Measurements from ENCODE around the gene WAPL.
A peak's percentile ranks its signal among the peaks of the same experiment; 100 is the strongest.

WAPL gene

DNA sequence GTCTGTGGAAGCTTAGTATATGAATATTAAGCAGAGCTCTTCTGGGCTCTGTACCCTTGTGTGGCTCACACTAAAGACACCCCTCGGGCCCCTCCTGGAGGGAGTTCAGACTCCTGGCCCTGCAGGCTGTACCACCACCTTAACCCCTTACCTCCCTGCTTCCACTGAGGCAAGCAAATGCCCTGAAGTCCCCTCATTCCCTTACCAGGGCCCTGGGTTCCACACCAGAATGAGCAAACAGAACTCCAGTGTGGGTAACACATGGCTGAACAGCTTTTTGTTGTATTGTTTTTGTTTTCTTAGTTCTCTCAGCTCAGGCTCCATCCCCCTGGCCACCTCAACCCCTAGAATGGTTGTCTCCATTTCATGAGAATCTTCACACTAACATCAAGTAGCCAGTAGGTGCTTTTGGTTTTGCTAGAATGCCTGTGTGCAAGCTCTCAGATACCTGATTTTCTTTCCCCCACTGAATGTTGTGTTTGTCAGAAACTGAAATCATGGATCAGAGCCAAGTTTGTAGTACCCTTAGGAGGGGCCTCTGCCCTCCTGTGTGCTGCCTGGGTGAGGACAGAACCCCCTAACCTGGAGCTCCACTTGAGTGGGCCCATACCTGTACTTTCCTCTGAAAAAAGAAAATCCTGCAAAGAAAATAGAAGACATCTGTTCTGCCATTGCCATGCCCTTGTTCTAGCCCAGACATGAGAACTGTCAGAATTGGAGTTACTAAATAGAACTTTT lies 2.8 kb upstream of the WAPL start:
- DNase-seq = no peak

DNA sequence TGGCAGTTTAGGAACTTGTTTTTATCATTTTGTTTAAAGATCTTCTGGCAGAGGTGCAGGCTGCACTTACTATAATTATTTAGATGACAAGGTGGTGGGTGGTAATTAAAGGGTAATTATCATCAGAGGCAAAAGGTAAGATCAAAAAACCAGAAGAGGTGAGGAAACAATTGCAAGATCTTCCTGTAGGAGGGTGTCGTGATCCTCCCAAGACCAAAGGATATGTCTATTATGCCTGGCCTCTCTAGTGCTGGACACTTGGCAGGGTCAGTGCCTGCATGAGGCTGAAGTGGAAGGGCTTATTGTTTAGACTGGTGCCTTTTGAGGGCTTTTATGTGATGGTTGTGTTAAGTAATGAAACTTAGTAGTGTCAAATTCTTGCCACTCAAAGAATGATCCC lies 1.8 kb upstream of the WAPL start:
- no peak for DNase-seq

DNA sequence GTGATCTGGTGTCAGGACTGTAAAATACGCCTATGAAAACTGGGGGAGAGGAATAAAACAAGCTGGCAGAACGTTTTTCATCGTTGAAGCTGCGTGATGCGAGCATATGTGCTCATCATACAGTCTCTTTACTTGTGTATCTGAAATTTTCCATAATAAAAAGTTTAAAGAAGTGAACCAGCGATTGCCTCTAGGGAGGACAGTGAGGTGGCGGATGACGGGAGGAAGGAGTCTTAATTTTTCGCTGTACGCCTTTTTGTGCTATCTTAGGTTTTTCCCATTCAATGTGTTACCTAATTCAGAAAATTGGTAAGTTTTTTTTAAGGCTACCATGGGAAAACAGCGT lies 891 bp upstream of the WAPL start:
- no peak for DNase-seq

DNA sequence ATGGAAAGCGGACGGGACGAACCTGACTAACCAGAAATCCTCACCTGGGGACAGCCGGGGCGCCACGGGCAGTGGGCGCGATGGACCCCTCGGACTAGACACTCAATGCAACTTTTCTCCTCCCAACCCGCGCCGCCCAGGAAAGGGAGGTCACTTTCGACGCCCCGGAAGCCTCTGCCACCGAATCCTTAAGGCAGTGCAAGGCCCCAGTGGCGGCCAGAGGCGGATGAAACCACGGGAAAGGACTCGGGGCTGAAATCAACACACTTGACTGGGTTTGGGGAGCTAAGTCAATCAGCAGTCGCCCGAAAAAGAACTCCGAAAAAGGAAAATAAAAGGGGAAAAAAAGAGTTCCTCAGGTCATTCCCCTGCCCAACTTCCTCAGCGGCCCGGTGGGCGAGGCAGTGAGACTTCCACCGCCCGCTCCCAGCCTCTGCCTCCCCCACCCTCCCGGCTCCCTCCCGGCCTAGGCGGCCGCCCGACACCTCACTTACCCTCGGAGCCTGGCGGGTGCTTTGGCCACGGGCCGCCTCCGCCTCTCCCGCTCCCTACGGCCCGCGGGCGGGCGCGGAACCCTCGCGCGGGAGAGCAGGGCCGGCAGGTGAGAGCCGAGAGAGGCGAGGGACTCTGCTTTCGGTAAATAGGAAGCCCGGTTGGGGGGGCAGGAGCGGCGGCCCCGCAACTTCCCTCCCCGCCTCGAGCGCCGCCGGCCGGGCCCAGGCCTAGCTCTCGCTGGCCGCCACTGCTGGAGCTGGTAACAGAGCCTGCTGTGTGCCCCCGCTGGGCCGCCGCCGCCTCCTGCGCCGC lies 518 bp downstream of the WAPL start:
- DNase-seq = peak; percentile 74

DNA sequence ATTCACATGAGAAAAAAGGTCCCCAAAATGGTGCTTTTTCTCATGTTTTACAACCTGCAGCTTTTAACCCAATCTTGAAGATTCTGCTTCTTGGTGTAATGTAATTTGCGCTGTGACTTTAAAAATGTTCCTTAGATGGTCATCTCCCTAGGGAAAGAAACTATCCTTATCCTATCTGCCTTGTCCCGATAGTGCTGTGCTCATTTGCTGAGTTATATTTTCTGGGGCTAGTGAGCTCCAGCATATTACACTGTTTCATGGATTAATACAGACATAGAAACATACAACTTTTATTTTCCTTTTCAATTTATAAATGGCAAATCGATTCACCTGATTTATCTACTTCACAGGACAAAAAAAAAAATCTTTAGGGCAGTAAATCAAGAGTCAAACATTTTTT lies 2.8 kb downstream of the WAPL start:
- DNase-seq = no peak

DNA sequence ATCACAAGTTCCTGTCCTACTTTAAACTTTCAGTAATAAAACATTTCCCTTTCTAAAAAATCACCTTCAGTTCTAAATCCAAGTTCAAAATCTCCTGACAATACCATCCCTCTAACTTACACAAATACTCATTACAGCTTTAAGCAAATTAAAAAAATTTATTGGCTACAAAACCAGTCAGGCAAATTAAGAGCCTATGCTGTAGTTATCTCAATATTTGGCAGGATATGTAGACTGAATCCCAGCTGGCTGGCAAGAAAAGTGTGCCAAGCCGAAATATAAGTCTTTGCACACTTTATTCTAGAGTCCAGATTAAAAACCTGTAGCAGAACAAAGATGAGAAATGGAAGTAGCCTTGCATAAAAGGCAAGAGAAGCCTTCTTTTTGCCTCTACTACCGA lies 9.5 kb downstream of the WAPL start:
- DNase-seq = no peak

DNA sequence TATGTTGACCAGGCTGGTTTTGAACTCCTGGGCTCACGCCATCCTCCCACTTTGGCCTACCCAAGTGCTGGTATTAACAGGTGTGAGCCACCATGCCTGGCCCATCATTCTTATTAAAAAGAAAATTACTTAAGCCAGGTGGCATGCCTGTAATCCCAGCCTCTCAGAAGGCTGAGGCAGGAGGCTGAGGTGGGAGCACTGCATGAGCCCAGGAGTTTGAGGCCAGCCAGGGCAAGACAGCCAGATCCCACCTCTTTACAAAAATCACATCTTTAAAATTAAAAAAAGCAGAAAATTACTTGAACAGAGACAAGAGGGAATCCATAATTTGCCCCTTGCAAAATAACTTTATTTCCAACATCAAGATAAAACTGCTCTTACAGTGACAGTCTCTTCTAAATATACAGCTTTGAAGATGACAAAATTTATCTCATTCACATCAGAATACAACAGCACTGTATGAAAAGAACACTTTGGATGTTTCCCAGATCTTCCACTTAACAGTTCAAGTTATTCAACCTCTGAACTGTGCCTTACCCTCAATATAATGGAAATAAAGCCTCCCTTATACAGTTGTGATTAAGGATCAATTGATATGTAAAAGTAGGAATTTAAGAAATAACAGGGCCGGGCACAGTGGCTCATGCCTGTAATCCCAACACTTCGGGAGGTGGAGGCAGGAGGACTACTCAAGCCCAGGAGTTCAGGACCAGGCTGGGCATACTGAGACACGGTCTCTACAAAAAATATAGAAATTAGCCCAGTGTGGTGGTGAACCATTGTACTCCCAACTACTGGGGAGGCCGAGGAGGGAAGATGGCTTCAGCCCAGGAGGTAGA lies 10.3 kb downstream of the WAPL start:
- DNase-seq = no peak

DNA sequence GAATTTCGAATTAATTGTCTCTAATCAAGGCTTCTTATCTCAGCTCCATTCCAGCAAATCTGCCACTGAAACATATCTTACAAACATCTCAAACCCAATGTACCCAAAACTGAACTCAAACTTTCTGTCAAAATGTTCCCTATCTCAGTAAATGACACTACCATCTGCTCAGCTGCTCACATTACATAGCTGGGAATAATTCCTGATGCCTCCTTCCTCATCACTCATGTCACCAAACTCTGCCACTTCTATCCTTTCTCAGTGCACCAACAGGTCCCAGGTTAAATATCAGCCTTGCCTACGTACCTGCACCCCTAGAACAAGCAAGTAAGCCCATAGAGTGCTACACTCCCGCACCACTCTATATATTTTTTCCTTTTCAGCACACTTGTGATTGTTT lies 12.4 kb downstream of the WAPL start:
- no peak for DNase-seq

DNA sequence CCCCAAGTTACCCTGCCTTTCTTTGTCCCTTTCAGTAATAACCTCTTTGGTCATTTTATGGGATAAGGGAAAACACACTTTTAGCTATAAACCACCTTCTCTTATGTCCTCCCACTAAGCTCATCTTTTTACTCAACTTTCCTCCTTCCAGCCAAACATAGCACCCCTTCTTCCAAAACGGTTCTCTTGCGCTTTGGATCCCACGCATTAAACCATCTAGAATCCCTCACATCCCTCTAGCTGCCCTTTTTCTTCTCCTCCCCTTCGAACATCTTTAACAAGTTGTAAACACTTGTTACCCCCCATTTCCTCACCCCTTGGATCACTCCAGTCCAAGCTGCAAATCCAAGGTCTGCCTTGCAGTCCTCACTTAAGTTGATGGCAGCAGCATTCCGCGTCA lies 13.4 kb downstream of the WAPL start:
- DNase-seq = no peak

DNA sequence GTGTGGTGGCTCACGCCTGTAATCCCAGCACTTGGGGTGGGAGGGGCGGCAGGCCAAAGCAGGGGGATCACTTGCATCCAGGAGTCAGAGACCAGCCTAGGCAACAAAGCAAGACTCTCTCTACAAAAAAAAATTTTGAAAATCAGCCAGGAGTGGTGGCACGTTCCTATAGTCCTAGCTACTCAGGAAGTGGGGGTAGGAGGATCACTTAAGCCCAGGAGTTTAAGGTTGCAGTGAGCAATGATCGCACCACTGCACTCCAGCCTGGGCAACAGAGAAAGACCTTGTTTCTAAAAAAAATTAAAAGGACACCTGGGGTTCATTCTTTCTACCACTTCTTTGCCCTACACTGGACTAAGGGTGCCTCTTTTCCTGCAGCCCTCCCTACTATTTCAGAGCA lies 15.1 kb downstream of the WAPL start:
- no peak for DNase-seq

DNA sequence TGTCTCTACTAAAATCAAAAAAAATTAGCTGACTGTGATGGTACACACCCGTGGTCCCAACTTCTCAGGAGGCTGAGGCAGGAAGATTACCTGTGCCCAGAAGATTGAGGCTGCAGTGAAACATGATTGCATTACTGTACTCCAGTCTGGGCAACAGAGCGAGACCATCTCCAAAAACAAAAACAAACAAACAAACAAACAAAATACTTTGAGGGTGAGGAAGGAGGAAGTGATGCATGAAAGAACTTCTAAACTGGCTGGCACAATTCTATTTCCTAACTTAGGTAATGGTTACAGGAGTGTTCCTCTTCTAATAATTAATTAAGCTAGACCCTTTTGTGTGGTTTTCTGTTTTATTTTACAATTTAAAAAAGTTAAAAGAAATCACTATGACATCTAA lies 15.5 kb downstream of the WAPL start:
- DNase-seq = no peak

DNA sequence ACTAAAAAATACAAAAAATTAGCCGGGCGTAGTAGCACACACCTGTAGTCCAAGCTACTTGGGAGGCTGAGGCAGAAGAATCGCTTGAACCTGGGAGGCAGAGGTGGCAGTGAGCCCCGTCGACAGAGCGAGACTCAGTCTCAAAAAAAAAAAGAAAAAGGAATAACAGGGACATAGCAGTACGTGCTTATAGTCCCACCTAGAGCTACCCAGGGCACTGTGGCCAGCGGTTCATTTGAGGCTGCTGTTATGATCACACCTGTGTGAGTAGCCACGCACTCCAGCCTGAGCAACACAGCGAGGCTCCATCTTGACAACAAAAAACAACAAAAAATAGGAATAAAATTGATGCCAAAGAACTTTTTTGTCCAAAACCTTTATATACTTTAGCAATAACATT lies 17.1 kb downstream of the WAPL start:
- DNase-seq = no peak

DNA sequence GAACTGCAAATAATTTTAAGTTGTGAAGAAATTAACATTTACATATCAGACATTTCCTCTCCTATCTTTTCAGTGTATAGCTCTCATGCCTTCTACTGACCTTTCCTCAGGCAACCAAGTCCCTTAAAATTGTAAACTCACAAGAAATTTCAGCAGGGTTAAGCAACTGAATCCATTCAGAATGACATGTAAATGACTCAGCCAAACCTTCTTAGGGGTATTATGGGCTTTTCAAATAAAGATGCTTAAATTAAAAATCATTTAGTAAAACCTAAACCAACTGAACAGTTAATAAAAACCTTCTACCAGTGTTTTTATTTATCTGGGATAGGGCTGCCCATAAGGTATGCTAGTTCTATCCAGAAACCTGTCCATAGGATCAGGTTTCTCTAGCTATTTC lies 20.7 kb downstream of the WAPL start:
- DNase-seq = no peak

DNA sequence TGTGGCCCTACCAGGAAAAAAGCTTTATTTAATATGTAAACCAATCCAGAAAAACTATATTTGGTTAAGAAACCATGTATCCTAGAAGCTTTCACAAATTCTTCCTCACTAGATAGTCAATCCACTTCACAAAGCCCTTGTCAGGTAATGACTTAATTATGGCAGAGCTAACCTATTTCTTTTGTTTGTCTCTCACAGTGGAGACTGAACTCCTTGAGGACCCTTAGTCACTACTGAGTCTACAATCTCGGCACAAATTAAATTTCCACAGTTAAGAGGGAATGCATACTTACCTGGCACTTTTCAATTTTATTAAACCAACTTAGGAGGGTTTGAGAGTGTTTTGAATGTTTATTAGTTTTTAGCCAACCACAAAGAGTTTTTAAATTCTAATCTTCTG lies 23.0 kb downstream of the WAPL start:
- DNase-seq = no peak

DNA sequence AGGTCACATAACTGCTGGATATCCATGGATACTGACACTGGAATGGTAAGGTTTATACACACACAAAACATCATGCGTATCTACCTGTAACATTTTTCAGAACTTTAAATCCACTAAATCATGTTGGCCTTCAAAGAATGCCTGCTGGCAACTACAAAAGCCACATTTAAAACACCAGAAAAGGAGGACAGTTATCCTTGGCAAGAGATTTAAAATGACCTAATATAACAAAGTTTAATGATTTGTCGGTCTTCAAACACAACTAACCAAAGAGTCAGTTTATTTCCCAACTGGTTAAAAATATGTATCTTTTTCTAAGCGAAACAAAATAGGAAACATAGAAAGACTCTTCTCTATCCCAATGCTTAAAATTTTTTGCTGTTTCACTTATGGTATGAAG lies 24.0 kb downstream of the WAPL start:
- DNase-seq = no peak

DNA sequence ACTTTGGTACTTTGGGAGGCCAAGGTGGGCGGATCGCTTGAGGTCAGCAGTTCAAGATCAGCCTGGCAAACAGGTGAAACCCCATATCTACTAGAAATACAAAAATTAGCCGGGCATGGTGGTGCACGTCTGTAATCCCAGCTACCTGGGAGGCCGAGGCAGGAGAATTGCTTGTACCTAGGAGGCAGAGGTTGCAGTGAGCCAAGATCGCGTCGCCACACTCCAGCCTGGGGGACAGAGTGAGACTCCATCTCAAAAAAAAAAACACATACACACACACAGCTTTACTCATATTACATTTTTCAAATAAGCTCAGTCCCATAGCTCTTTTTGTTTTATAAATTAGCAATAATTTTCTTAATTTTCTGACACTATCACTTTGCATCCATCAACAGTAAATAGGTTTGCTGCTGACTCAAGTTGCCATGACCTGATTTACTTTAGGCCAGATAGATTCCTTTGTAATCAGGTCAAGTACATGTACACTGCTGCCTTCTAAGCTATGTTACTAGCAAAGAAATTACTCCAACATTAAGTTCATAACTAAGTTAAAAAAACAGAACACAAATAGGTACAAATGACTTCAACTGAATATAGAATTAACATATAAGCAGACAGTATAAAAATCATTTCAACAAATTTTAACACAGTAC lies 31.5 kb downstream of the WAPL start:
- no peak for DNase-seq

DNA sequence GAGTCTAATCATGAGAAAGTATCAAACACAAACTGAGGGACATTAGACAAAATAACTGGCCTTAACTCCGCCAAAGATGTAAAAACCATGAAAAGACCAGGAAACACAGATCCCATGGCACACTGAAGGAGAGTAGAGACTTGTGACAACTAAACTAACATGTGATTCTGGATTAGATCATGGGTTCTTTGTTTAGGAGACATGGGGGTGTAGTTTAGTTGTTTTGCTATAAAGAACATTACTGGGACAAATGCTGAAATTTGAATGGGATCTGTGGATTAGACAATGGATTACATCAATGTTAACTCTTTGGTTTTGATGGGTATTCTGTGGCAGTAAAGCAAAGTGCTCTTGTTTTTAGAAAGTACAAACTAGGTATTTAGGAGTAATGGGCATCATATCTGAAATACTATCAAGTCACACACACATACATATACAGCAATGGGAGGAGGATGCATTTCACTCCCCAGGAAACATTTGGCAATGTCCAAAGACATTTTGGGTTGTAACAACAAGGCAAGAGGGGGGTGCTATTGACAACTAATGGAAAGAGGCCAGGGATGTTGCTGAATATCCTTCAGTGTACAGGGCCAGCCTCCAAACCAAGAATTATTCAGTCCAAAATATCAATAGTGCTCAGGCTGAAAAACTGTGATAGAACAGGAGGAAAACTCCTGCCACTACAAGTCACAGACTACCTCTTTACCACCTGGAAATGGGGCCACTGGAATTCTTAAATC lies 32.4 kb downstream of the WAPL start:
- DNase-seq = no peak

DNA sequence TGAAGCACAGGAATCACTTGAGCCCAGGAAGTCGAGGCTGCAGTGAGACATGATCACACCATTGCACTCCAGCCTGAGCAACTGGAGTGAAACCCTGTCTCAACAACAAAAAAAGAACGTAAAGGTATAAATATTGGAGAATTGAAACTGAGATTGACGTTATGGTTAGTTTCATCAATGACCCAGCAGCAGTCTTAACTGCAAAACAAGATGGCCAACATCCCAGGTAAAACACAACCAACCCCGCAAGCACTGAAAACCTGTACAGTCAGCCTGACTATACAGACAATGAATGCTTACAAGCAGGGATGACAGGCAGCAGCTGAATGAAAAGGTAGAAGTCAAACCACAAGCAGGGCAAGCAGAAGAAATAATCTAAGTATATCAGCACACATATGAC lies 34.7 kb downstream of the WAPL start:
- DNase-seq = no peak

DNA sequence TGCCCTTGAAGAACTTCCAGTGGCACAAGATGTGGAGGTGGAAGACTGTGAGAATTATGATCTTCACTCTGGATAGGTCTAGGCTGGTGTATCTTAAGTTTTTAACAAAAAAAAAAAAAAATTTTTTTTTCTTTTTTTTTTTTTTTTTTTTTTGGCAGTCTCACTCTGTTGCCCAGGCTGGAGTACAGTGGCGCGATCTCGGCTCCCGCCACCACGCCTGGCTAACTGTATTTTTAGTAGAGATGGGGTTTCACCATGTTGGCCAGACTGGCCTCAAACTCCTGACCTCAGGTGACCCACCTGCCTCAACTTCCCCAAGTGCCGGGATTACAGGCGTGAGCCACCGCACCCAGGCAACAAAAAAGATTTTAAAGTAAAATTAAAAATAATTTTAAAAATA lies 37.9 kb downstream of the WAPL start:
- no peak for DNase-seq

DNA sequence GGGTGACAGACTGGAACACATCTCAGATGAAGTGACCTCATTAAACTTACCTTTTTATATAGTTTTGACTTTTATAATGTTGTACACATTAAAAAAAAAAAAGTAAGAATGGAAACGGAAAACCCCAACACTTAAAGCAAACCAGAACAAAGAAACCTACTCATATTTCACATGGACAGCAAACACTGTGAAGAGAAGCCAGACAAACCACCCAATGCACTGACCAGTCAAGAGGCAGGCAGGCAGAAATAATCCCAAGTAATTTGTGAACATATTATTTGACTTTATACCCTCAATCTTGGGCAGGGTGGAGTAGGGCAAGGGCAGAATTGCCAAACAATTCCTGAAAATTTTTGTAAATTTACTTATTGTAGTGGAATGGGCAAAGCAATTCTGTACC lies 39.8 kb downstream of the WAPL start:
- DNase-seq = no peak

DNA sequence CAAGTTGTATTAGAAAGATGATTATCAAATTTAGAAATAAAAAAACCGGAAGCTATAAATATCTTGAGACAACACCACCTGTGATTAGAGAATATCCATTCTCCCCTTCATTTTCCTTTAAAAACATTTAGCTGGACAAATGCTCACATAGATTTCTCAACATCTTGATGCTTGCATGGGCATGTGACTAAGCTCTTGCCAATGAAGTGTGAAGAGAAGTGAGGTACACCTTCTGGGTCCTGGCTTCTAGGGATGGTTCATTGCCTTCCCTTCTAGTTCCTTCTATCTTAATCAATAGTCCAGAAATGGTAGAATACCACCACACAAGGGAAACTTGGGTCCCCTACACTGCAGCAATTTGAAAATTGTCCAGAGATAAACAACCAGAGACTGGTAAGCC lies 41.0 kb downstream of the WAPL start:
- no peak for DNase-seq

DNA sequence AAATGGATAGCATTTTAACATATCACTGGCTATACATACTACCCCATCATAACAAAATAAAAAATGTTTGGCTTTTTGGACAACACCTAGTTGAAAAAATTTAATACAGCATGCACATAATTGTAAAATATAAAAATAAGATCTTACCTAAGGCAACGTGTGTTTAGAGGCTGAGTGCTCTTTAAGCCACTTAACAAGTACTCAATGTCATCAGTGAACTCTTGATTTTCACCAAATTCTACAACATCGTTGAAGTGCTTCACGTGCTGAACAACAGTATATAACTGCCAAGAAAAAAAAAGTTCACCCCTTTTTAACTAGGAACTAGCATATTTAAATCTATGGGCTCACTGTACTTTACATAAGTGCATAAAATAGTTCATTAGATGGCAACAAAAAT lies 49.5 kb downstream of the WAPL start:
- DNase-seq = no peak
